Activated B cell treated with CpG ODN at 0.5 μM for 24 hours (primary cell): ENCODE measurements around the gene SLC25A43. TPM values are rescaled to one million over a fixed set of nuclear protein-coding genes. Genes with fewer than 3 reads are reported as not detected.

Source experiments
- ATAC-seq: fragments of 200-7000 bp; cut with Tn5 transposase; one replicate; pipeline ENCODE4 v1.10.0; 2021; ENCODE audit warnings: low read depth, mild to moderate bottlenecking, moderate library complexity
- CTCF ChIA-PET: fragments of 350-600 bp; sonication (Branson Sonifier 250); formaldehyde crosslinking; loops from one replicate; lab custom pipeline; 2021; ENCODE audit warnings: antibody characterized with exemption; lab: Charles Lee
- POLR2A ChIA-PET: fragments of 350-600 bp; sonication (Branson Sonifier 250); formaldehyde crosslinking; loops from one replicate; lab custom pipeline; 2021; ENCODE audit warnings: antibody characterized with exemption; lab: Charles Lee
- DNase-seq: peaks from one replicate; pipeline ENCODE4 v3.0.0; 2022
- H3K27ac Mint-ChIP-seq: one replicate; pipeline ENCODE4 v1.8.0; 2020; ENCODE audit warnings: mixed read lengths
- H3K27me3 Mint-ChIP-seq: one replicate; pipeline ENCODE4 v1.8.0; 2021; ENCODE audit warnings: mixed read lengths
- H3K36me3 Mint-ChIP-seq: one replicate; pipeline ENCODE4 v1.8.0; 2021; ENCODE audit warnings: low read depth, mixed read lengths
- H3K4me1 Mint-ChIP-seq: one replicate; pipeline ENCODE4 v1.8.0; 2021; ENCODE audit warnings: mixed read lengths
- H3K4me3 Mint-ChIP-seq: one replicate; pipeline ENCODE4 v1.8.0; 2020; ENCODE audit warnings: mild to moderate bottlenecking, mixed read lengths
- H3K9me3 Mint-ChIP-seq: one replicate; pipeline ENCODE4 v1.8.0; 2020; ENCODE audit warnings: mixed read lengths
- CTCF ChIP-seq: fragments of 200-600 bp; IDR thresholded peaks from one replicate; pipeline ENCODE4 v1.8.0; 2022; ENCODE audit warnings: antibody characterized with exemption, mild to moderate bottlenecking
- intact Hi-C: fragments of 100-400 bp; cut with micrococcal nuclease; formaldehyde crosslinking; loops from one replicate; pipeline ENCODE4 v1.15.1; 2024
- total RNA-seq: library from RNA; stranded (reverse); gene quantifications from 2 replicates; pipeline ENCODE4 v1.2.3, GENCODE V29; 2022

SLC25A43 gene
- total RNA-seq, 1 donor from 2014 or later: 11.0 TPM

GRCh38 chrX:119389214-119389613 is 9.9 kb upstream of the SLC25A43 start:
- no peak for TF ChIP-seq CTCF
- DNase-seq: no peak
- ChIA-PET CTCF (no interaction called here), POLR2A (no interaction called here)
- no peaks in the 10 kb centered on the region for H3K27me3 Mint-ChIP-seq
- no peaks in the 10 kb centered on the region for H3K36me3 Mint-ChIP-seq
- intact Hi-C loops: no loop called here
- no peak overlapping the region for H3K27ac Mint-ChIP-seq
- no peaks in the 10 kb centered on the region for H3K4me1 Mint-ChIP-seq
- no peak overlapping the region for H3K4me3 Mint-ChIP-seq
- no peak for ATAC-seq
- H3K9me3 Mint-ChIP-seq: no peaks in the 10 kb centered on the region

- DNase-seq (no peak), ATAC-seq (no peak)
- no peaks in the 10 kb centered on the region for H3K36me3 Mint-ChIP-seq
- CTCF ChIA-PET: no interaction called here
- no peak overlapping the region for H3K27ac Mint-ChIP-seq
- no peak overlapping the region for H3K4me3 Mint-ChIP-seq
- no peaks in the 10 kb centered on the region for H3K27me3 Mint-ChIP-seq
- no peaks in the 10 kb centered on the region for H3K9me3 Mint-ChIP-seq
- no peaks in the 10 kb centered on the region for H3K4me1 Mint-ChIP-seq
- intact Hi-C loops: loop anchor here (10.0 kb wide), 1 partner anchor 485 kb away; the partner anchor contains the start of genes NDUFA1 and RNF113A
- TF ChIP-seq CTCF: no peak
- POLR2A ChIA-PET: no interaction called here
These were observed 9.2 kb upstream of the SLC25A43 start for GRCh38 chrX:119389871-119390501.

- no peaks in the 10 kb centered on the region for H3K4me1 Mint-ChIP-seq
- H3K9me3 Mint-ChIP-seq: no peaks in the 10 kb centered on the region
- no peak overlapping the region for H3K4me3 Mint-ChIP-seq
- CTCF ChIA-PET: no interaction called here
- no peaks in the 10 kb centered on the region for H3K36me3 Mint-ChIP-seq
- no peak overlapping the region for H3K27ac Mint-ChIP-seq
- no peaks in the 10 kb centered on the region for H3K27me3 Mint-ChIP-seq
- TF ChIP-seq CTCF: no peak
- no peak for ATAC-seq
- intact Hi-C loops: loop anchor here (10.0 kb wide), 1 partner anchor 484 kb away; the partner anchor contains the start of genes NDUFA1 and RNF113A
- no peak for DNase-seq
- POLR2A ChIA-PET: no interaction called here
These were observed 7.9 kb upstream of the SLC25A43 start for GRCh38 chrX:119391279-119391678.

- intact Hi-C loops: loop anchor here (10.0 kb wide), 1 partner anchor 482 kb away; the partner anchor contains the start of genes NDUFA1 and RNF113A
- DNase-seq (no peak), ATAC-seq (no peak)
- H3K4me3 Mint-ChIP-seq: no peak overlapping the region
- CTCF ChIA-PET: no interaction called here
- H3K27me3 Mint-ChIP-seq: no peaks in the 10 kb centered on the region
- no peak overlapping the region for H3K27ac Mint-ChIP-seq
- H3K4me1 Mint-ChIP-seq: peaks cover under 1% of the 10 kb centered on the region
- POLR2A ChIA-PET: no interaction called here
- no peaks in the 10 kb centered on the region for H3K9me3 Mint-ChIP-seq
- H3K36me3 Mint-ChIP-seq: no peaks in the 10 kb centered on the region
- TF ChIP-seq CTCF: no peak
These were observed 6.0 kb upstream of the SLC25A43 start for GRCh38 chrX:119393144-119393543.

GRCh38 chrX:119398587-119398973 is 556 bp upstream of the SLC25A43 start:
- Mint-ChIP-seq H3K27ac (peak overlapping the region; percentile 92), H3K4me1 (peaks cover 32% of the 10 kb centered on the region), H3K27me3 (no peaks in the 10 kb centered on the region), H3K9me3 (no peaks in the 10 kb centered on the region), H3K4me3 (peak overlapping the region; percentile 93), H3K36me3 (no peaks in the 10 kb centered on the region)
- intact Hi-C loops: loop anchor here (10.0 kb wide), 1 partner anchor 476 kb away; the partner anchor contains the start of genes NDUFA1 and RNF113A
- POLR2A ChIA-PET: interaction anchor here (0.8 kb wide), 1 partner anchor 29 kb away, joined by 3 read pairs; no protein-coding TSS in a partner anchor
- no peak for DNase-seq
- TF ChIP-seq CTCF: no peak
- peak; percentile 7 for ATAC-seq
- CTCF ChIA-PET: no interaction called here
